HG02588 (cell line): Measurements from ENCODE around the gene CSNK1G2.
"Not testable (repeated sequence)": the region's sequence is repeated elsewhere in the genome, so short reads cannot be mapped to it uniquely, and the experiment has no call there.

Source experiments
- ATAC-seq: cut with Tn5 transposase; IDR thresholded peaks from one replicate; pipeline ENCODE4 v1.9.1; 2021; ENCODE audit warnings: mild to moderate bottlenecking, moderate library complexity; ENCODE audit not compliant: unreplicated experiment

Gene CSNK1G2

GRCh38 chr19:1986357-1987162 lies 45.6 kb downstream of the CSNK1G2 start:
- ATAC-seq: no peak

- ATAC-seq: no peak
These were observed 46.5 kb downstream of the CSNK1G2 start for GRCh38 chr19:1987197-1988187.

GRCh38 chr19:1988464-1988863 lies 47.5 kb downstream of the CSNK1G2 start:
- ATAC-seq: not testable (repeated sequence)

- ATAC-seq: no peak
These were observed 48.7 kb downstream of the CSNK1G2 start for GRCh38 chr19:1989513-1990229.

- no peak for ATAC-seq
These were observed 49.5 kb downstream of the CSNK1G2 start for GRCh38 chr19:1990230-1991017.

- no peak for ATAC-seq
These were observed 50.3 kb downstream of the CSNK1G2 start for GRCh38 chr19:1991018-1991913.

GRCh38 chr19:1992759-1993260 lies 51.8 kb downstream of the CSNK1G2 start:
- ATAC-seq: no peak

GRCh38 chr19:1997353-1998233 lies 56.6 kb downstream of the CSNK1G2 start:
- ATAC-seq: no peak

GRCh38 chr19:1998712-1999708 lies 58.0 kb downstream of the CSNK1G2 start:
- no peak for ATAC-seq

- ATAC-seq: no peak
These were observed 59.0 kb downstream of the CSNK1G2 start for GRCh38 chr19:1999856-2000515.

GRCh38 chr19:2003874-2004273 lies 62.9 kb downstream of the CSNK1G2 start:
- ATAC-seq: no peak

- no peak for ATAC-seq
These were observed 69.2 kb downstream of the CSNK1G2 start for GRCh38 chr19:2010135-2010668.

- ATAC-seq: no peak
These were observed 70.2 kb downstream of the CSNK1G2 start for GRCh38 chr19:2011169-2011568.

- ATAC-seq: no peak
These were observed 72.1 kb downstream of the CSNK1G2 start for GRCh38 chr19:2012941-2013682.

- no peak for ATAC-seq
These were observed 72.7 kb downstream of the CSNK1G2 start for GRCh38 chr19:2013683-2013961.

GRCh38 chr19:2014131-2014571 lies 73.2 kb downstream of the CSNK1G2 start:
- no peak for ATAC-seq
